T-helper 1 cell treated with Interleukin-12 subunit alpha and Interleukin-12 subunit beta and Interleukin-4 antibody, amounts not matched to agents 30 μg/mL and 1 μg/mL, for 36 hours (primary cell): ENCODE results near the gene ACOX3.
"Not testable (repeated sequence)": the region's sequence is repeated elsewhere in the genome, so short reads cannot be mapped to it uniquely, and the experiment has no call there.

Experiments
- H3K27ac Mint-ChIP-seq: one replicate; pipeline ENCODE4 v1.8.0; 2021; ENCODE audit warnings: mild to moderate bottlenecking, mixed read lengths
- H3K27me3 Mint-ChIP-seq: one replicate; pipeline ENCODE4 v1.8.0; 2021; ENCODE audit warnings: low read depth, mixed read lengths
- H3K36me3 Mint-ChIP-seq: one replicate; pipeline ENCODE4 v1.8.0; 2021; ENCODE audit warnings: low read depth, mixed read lengths
- H3K4me1 Mint-ChIP-seq: one replicate; pipeline ENCODE4 v1.8.0; 2021; ENCODE audit warnings: low read depth, mixed read lengths
- H3K4me3 Mint-ChIP-seq: one replicate; pipeline ENCODE4 v1.8.0; 2021; ENCODE audit warnings: mild to moderate bottlenecking, moderate library complexity, mixed read lengths
- H3K9me3 Mint-ChIP-seq: one replicate; pipeline ENCODE4 v1.8.0; 2021; ENCODE audit warnings: mixed read lengths

Gene ACOX3

DNA sequence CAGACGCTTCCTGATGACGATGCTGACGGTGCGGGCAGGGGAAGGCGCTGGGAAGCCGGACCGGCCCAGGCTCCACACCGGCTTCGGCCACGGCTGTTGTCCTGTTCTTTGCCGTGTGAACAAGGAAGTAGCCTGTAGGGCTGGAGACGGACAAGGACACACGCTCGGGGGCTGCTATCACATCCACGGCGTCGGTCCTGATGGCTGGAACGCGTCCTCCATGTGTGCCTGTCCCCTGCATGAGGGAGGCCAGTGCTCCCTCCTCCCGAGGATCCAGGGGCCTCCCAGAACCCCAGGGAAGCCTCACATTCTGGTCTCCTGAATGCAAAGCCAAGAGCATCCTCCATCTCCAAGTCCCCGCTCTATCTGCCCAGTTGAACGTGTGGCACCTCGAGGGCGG is 53.8 kb downstream of the ACOX3 start:
- Mint-ChIP-seq H3K4me1 (no peaks in the 10 kb centered on the region), H3K9me3 (no peaks in the 10 kb centered on the region), H3K27me3 (no peaks in the 10 kb centered on the region), H3K36me3 (peaks cover 3% of the 10 kb centered on the region), H3K27ac (no peak overlapping the region), H3K4me3 (no peak overlapping the region)

DNA sequence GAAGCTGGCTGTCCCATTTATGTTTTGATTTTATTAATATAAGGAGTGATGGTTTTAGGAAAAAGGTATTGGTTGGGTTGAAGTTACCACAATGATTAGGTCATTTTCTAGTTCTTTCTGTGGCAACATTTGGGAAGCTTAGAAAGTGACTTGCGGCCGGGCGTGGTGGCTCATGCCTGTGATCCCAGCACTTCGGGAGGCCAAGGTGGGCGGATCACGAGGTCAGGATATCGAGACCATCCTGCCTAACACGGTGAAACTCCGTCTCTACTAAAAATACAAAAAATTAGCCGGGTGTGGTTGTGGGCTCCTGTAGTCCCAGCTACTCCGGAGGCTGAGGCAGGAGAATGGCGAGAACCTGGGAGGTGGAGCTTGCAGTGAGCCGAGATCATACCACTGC is 54.4 kb downstream of the ACOX3 start:
- not testable (repeated sequence) for H3K36me3 Mint-ChIP-seq, H3K27ac Mint-ChIP-seq, H3K4me1 Mint-ChIP-seq, H3K27me3 Mint-ChIP-seq, H3K9me3 Mint-ChIP-seq, H3K4me3 Mint-ChIP-seq

DNA sequence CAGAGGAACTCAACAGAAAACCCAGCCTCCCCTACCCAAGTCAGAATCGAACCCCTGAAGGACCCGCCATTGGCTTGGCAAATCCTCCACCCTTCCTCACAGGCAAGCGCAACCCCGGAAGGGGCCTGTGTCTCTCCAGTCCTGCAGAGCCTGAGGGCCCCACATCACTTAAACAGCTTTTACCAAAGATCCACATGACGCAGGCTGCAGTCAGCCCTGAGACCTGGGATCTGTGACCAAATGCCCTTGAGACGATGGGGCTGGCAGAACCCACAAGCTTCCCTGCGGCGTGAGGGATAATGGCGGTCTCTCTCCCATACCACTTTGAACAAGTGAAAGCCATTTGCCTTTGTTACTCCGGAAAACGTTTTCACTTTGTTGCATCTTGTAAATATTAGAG is 54.9 kb downstream of the ACOX3 start:
- no peak overlapping the region for H3K27ac Mint-ChIP-seq
- H3K4me3 Mint-ChIP-seq: no peak overlapping the region
- H3K9me3 Mint-ChIP-seq: no peaks in the 10 kb centered on the region
- no peaks in the 10 kb centered on the region for H3K27me3 Mint-ChIP-seq
- H3K36me3 Mint-ChIP-seq: peaks cover 3% of the 10 kb centered on the region
- H3K4me1 Mint-ChIP-seq: no peaks in the 10 kb centered on the region

DNA sequence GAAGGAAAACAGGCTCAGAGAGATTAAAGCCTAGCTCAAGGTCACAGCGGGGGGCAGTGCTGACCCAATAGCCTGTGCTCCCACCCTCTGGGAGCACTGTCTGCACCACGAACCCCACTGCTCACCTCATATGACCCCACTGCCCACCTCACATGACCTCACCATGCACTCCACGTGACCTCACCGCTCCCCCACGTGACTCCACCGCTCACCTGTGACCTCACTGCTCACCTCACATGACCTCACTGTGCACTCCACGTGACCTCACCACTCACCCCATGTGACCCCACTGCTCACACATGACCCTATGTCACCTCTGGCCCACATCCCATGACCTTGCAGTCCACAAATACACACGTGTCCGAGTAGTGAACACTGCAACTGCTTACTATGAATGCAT is 55.4 kb downstream of the ACOX3 start:
- Mint-ChIP-seq H3K9me3 (no peaks in the 10 kb centered on the region), H3K36me3 (peaks cover 3% of the 10 kb centered on the region), H3K27me3 (no peaks in the 10 kb centered on the region), H3K27ac (no peak overlapping the region), H3K4me3 (no peak overlapping the region), H3K4me1 (no peaks in the 10 kb centered on the region)

DNA sequence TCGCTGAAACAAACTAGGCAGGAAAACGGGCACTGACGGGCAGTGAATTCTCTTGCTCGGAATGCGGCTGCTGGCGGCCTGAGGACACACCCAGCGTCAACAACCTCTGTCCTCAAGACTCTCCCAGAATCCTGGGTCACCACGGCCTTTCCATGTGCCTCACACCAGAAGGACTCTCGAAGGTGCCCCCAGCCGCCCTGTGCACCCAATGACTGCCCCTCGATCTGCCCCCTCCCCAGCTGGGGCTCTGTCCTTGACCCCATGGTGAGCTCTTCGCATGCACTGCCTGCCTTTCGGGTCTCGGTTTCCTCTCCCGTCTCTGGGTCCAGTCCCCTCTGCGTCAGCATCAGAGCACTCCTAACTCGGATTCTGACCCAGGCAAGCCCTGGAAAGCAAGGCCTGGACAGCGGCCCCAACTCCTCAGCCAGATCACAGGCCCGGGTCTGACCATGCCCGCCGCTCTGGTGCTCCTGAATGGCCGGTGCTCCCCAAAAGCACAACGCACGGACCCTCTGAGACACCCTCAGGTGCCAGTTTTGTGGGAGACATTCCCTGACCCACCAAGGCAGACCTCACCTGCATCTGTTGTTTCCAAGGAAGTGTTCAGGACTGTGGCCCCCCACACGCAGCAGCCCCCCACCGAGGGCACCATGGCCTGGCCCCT is 56.0 kb downstream of the ACOX3 start:
- Mint-ChIP-seq H3K27ac (no peak overlapping the region), H3K4me3 (no peak overlapping the region), H3K4me1 (no peaks in the 10 kb centered on the region), H3K9me3 (no peaks in the 10 kb centered on the region), H3K27me3 (no peaks in the 10 kb centered on the region), H3K36me3 (peaks cover 3% of the 10 kb centered on the region)

DNA sequence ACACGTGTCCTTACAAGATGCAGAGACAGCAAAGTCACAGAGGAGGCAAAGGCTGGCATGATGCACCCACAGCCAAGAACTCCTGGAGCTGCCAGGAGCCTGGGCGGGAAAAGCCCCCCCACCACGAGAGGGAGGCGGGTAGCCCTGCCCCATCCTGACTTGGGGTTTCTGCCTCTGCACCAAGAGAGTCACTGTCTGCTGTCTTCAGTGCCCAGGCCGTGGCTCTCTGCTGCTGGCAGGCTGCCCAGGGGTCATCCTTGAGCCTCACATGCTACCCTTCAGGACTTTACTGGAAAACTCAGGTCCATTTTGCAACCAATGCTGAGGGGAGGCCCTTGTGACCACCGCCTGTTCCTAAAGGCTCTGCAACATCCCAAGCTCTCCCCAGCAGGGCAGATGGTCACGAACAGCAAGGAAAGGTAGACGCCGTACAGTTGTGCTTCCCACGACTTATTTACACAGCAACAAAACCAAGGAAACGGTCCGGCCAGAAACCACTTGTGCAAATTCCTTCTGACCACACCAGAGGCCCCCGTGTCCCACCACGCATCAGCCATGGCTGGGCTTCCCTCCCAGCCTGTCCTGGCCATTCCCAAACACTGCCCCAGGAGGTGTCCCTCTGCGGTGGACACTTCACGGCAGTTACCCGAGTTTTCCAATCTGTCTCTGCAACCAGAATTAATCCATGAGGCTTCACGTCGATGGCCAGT is 56.9 kb downstream of the ACOX3 start:
- Mint-ChIP-seq H3K36me3 (peaks cover 3% of the 10 kb centered on the region), H3K27ac (no peak overlapping the region), H3K27me3 (no peaks in the 10 kb centered on the region), H3K9me3 (no peaks in the 10 kb centered on the region), H3K4me1 (no peaks in the 10 kb centered on the region), H3K4me3 (no peak overlapping the region)

DNA sequence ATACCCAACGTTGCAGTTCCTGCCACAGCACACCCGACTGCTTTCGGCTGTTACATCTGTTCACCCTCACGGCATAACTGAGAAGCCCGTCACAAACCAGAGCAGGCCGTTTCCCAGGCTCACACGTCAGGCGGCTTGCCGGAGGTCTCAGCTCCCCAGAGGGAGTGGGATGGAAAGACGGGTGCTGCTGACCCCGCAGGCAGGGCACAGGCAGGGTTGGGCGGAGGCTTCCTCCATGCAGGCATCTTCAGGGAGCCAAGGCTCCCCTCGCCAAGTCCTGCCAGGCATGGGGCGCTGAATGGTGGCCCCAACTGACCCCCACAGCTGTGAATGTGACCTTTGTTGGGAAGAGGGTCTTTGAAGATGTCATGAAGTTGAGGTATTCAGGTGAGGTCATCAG is 57.5 kb downstream of the ACOX3 start:
- Mint-ChIP-seq H3K4me1 (no peaks in the 10 kb centered on the region), H3K4me3 (no peak overlapping the region), H3K36me3 (peaks cover 3% of the 10 kb centered on the region), H3K9me3 (no peaks in the 10 kb centered on the region), H3K27ac (no peak overlapping the region), H3K27me3 (no peaks in the 10 kb centered on the region)

DNA sequence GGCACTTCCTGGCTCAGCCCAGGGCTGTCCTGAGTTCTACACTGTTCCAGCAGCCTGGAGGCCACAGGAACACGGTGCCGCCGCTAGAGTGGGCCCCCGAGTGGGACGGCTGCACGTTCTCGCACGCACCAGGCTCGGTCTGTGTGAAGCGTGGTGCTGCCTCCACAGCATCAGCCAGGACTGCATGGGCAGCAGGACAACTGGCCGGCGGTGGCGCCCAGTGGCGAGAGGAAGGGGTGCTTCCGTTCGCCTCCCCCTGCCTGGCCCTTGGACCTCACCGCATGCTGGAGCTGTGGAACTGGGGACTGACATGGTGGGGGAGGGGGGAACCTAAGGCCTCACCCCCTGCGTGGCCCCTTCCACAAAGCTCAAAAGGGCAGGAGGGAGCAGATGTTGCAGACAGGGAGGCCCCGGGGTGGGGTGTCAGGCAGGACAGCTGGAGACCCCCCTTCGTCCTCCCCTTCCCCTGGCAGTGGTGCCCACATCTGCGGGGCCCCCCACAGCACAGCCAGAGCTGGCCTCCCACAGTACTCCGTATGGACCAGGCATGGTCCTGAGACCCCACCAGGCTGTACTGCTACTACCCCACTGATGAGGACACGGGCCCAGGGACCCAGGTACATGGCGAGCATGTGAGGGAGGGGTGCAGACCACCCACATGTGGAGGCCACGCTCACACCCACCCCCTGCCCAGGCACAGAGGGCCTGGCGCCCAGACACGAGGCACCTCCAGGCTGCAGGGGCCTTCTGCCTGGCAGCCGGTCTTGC is 58.5 kb downstream of the ACOX3 start:
- H3K4me3 Mint-ChIP-seq: no peak overlapping the region
- no peaks in the 10 kb centered on the region for H3K4me1 Mint-ChIP-seq
- H3K27me3 Mint-ChIP-seq: no peaks in the 10 kb centered on the region
- H3K9me3 Mint-ChIP-seq: no peaks in the 10 kb centered on the region
- H3K27ac Mint-ChIP-seq: no peak overlapping the region
- H3K36me3 Mint-ChIP-seq: peaks cover 3% of the 10 kb centered on the region

DNA sequence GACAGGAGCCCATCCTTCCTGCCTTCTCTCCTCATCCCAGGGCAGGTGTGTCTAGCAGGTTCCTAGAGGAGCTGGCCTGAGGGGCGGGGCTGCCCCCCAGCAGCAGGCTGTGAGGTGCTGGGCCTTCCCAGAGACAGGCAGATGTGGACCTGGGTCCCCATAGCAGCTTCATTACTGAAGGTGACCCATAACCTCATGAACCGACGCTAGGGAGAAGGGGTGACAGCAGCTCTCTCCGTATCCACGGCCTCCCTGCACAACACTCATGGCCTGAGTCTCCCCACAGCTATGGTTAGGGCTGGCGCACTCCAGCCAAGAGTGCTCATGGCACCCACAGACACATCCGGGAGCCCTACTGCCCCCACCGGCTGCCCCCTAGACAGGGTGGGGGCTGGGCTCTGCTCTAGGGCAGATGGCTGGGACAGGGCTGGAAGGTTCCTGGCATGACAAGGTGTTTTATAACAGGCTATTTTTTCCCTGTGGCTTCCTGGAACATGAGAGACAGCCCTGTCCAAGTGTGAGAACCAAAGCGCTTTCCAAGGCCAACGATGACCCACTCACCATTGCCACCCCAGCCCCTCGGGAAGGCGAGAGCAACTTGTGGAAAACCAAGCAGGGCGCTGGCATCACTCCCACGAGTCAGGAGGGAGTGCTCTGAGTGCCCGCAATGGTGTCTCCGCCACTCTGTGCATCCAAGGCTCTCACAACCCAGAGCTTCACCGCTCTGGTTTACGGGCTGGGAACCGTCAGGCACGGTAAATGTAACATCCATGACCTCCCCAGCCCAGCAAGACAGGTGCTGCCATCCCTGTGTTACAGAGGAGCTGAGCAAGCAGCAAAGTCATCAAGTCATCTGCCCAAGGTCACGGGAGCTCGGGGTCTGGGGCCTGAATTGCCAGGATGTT is 59.8 kb downstream of the ACOX3 start:
- H3K27me3 Mint-ChIP-seq: no peaks in the 10 kb centered on the region
- H3K27ac Mint-ChIP-seq: no peak overlapping the region
- no peaks in the 10 kb centered on the region for H3K9me3 Mint-ChIP-seq
- H3K4me1 Mint-ChIP-seq: no peaks in the 10 kb centered on the region
- H3K36me3 Mint-ChIP-seq: peaks cover 3% of the 10 kb centered on the region
- H3K4me3 Mint-ChIP-seq: no peak overlapping the region

DNA sequence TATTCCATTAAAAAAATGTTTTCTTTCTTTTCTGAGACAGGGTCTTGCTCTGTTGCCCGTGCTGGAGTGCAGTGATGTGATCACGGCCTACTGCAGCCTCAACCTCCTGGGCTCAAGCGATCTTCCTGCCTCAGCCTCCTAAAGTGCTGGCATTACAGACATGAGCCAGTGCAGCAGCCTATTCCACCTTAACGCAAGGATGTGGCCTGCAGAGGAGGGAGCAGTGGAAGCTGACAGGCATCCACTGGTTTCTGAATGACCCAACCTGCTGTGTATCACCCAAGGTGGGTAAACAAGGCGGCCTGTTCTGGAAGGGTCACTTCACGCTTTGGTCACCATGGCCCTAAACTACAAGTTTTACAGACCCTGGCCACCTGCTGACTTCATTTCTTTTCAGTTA is 60.8 kb downstream of the ACOX3 start:
- Mint-ChIP-seq H3K9me3 (no peaks in the 10 kb centered on the region), H3K4me3 (no peak overlapping the region), H3K36me3 (no peaks in the 10 kb centered on the region), H3K27me3 (no peaks in the 10 kb centered on the region), H3K4me1 (no peaks in the 10 kb centered on the region), H3K27ac (no peak overlapping the region)

DNA sequence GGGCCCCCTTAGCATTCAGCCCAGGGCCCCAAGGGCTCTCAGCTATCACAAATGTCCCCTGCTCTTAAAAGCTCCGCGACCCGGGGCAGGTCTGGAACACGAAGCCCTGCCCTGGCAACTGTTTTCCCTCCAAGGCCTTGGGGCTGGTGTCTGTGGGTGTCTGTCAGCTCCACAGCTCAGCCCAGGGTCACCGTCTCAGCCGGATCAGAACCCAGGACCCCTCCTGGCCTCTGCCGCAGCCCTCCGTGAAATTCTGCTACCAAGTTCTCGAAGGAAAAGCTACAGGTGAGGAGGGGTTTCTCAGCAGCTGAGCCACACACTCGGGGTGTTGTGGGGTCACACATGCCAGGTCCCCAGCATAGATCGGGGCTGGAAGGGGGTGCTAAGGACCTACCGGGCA is 61.2 kb downstream of the ACOX3 start:
- Mint-ChIP-seq H3K4me3 (no peak overlapping the region), H3K4me1 (no peaks in the 10 kb centered on the region), H3K27ac (no peak overlapping the region), H3K36me3 (no peaks in the 10 kb centered on the region), H3K9me3 (no peaks in the 10 kb centered on the region), H3K27me3 (no peaks in the 10 kb centered on the region)

DNA sequence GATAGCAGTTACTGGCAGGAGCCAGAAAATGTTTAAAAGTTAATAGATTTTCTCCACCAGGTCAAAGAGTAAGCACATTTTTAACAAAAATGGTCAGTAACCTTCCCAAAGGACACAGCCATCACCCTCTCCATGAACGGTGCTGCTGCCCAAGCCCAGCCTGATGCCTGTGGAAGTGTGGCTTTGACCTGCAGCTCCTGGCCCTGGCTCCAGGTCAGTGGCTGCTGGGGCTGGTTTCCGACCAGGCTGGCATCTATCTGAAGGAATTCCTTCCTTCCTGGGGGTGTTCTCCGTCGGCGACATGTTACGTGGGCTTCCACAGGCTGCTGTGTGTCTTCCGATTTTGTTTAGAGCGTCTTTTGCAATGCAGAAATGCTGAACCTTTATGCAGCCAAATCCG is 61.7 kb downstream of the ACOX3 start:
- Mint-ChIP-seq H3K4me1 (no peaks in the 10 kb centered on the region), H3K9me3 (no peaks in the 10 kb centered on the region), H3K27me3 (no peaks in the 10 kb centered on the region), H3K27ac (no peak overlapping the region), H3K36me3 (no peaks in the 10 kb centered on the region), H3K4me3 (no peak overlapping the region)

DNA sequence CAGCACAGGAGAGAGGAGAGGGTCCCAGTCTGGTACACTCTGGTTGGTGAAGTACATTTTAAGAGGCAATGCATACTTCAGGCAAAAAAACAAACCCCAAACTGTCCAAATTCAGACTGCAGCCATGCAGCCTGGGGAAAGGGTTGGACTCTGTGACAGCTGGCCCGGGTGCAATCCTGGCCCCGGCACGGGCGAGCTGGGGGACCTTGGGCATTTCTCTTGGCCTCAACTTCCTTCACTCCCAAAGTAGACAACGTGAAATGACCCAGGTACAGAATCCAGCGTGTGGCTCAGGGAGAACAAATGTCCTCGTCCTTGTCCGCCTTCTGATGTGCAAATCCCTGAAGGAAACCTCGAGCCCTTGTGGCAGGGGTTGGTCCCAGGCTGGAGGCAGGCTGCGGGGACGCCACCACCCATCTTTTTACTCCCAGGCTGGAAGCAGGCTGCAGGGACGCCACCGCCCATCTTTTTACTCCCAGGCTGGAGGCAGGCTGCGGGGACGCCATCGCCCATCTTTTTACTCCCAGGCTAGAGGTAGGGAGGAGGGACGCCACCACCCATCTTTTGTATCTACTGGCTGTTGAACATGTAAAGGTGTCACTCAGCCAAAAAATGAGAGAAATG is 62.3 kb downstream of the ACOX3 start:
- no peaks in the 10 kb centered on the region for H3K36me3 Mint-ChIP-seq
- no peaks in the 10 kb centered on the region for H3K9me3 Mint-ChIP-seq
- H3K4me1 Mint-ChIP-seq: no peaks in the 10 kb centered on the region
- no peak overlapping the region for H3K4me3 Mint-ChIP-seq
- no peaks in the 10 kb centered on the region for H3K27me3 Mint-ChIP-seq
- no peak overlapping the region for H3K27ac Mint-ChIP-seq
